PC-9 (cell line): ENCODE data around the gene PAIP1. TPM values are rescaled to one million over a fixed set of nuclear protein-coding genes. Genes with fewer than 3 reads are reported as not detected.

Experiments
- BruUV-seq: library from RNA; stranded (reverse); fragments of 400-500 nt; replicated peaks from 2 replicates; lab custom pipeline; 2021; lab: Mats Ljungman, UMichigan
- CTCF ChIA-PET: fragments of 300-600 bp; sonication (Branson Sonifier 250); formaldehyde crosslinking; loops from one replicate; lab custom pipeline; 2022; ENCODE audit warnings: antibody characterized with exemption; lab: Charles Lee
- POLR2A ChIA-PET: fragments of 300-600 bp; sonication (Branson Sonifier 250); formaldehyde crosslinking; loops from one replicate; lab custom pipeline; 2022; ENCODE audit warnings: antibody characterized with exemption; ENCODE audit not compliant: unreplicated experiment; lab: Charles Lee
- DNase-seq, 2 experiments: peaks; one replicate each; pipeline versions ENCODE4 v3.0.0 to v3.0.0-alpha.2; 2015 to 2022; ENCODE audit warnings: mixed read lengths in 1 of 2
- H2AFZ ChIP-seq: fragments of 200-600 bp; sonication (generic); 2 replicates; pipeline ENCODE4 v1.8.1; 2017; ENCODE audit warnings: antibody characterized with exemption
- H3F3A ChIP-seq: fragments of 200-600 bp; sonication (generic); 2 replicates; pipeline ENCODE4 v1.8.1; 2017; ENCODE audit warnings: antibody characterized with exemption, mild to moderate bottlenecking, low read depth; ENCODE audit not compliant: insufficient read depth
- H3K27ac ChIP-seq: fragments of 200-600 bp; sonication (generic); 2 replicates; pipeline ENCODE4 v1.6.1; 2016; ENCODE audit warnings: mixed run types
- H3K27me3 ChIP-seq: fragments of 200-600 bp; sonication (generic); 2 replicates; pipeline ENCODE4 v1.6.1; 2016; ENCODE audit warnings: low read depth, mixed run types; ENCODE audit not compliant: insufficient read depth
- H3K36me3 ChIP-seq: fragments of 200-600 bp; sonication (generic); 2 replicates; pipeline ENCODE4 v1.6.1; 2016; ENCODE audit warnings: low read depth, mixed run types
- H3K4me1 ChIP-seq: fragments of 200-600 bp; sonication (generic); replicated peaks from 2 replicates; pipeline ENCODE4 v1.6.1; 2016; ENCODE audit warnings: mixed run types; ENCODE audit not compliant: insufficient read depth
- H3K4me2 ChIP-seq: fragments of 200-600 bp; sonication (generic); 2 replicates; pipeline ENCODE4 v1.6.1; 2017; ENCODE audit warnings: mixed run types
- H3K4me3 ChIP-seq: fragments of 200-600 bp; sonication (generic); 2 replicates; pipeline ENCODE4 v1.6.1; 2016; ENCODE audit warnings: mixed run types
- H3K79me2 ChIP-seq: fragments of 200-600 bp; sonication (generic); 2 replicates; pipeline ENCODE4 v1.6.1; 2017; ENCODE audit warnings: low read depth, mixed run types
- H3K9me2 ChIP-seq: fragments of 200-600 bp; sonication (generic); 2 replicates; pipeline ENCODE4 v1.8.1; 2017; ENCODE audit warnings: mild to moderate bottlenecking; ENCODE audit not compliant: insufficient read depth
- H3K9me3 ChIP-seq: fragments of 200-600 bp; sonication (generic); 2 replicates; pipeline ENCODE4 v1.8.1; 2016; ENCODE audit warnings: low read depth; ENCODE audit not compliant: insufficient read depth
- H4K20me1 ChIP-seq: fragments of 200-600 bp; sonication (generic); 2 replicates; pipeline ENCODE4 v1.8.1; 2017; ENCODE audit not compliant: insufficient read depth
- CTCF ChIP-seq: fragments of 200-600 bp; sonication (generic); conservative IDR thresholded peaks from 2 replicates; pipeline ENCODE4 v1.6.1; 2017; ENCODE audit warnings: mixed run types, antibody characterized with exemption, mild to moderate bottlenecking, moderate library complexity
- EZH2 ChIP-seq: fragments of 200-600 bp; sonication (generic); IDR thresholded peaks from 2 replicates; pipeline ENCODE4 v1.8.0; 2017; ENCODE audit warnings: antibody characterized with exemption, low read depth
- intact Hi-C: fragments of 100-400 bp; cut with micrococcal nuclease; formaldehyde crosslinking; loops from one replicate; pipeline ENCODE4 v1.10.0; 2022; ENCODE audit not compliant: unreplicated experiment
- total RNA-seq: library from RNA; stranded (reverse); gene quantifications from 2 replicates; pipeline ENCODE4 v1.2.3, GENCODE V29; 2021

Gene PAIP1
- total RNA-seq, 1 experiment from 2014 or later = 191 TPM

GRCh38 chr5:43515678-43516048, 41.2 kb downstream of the PAIP1 start:
- intact Hi-C loops = loop anchor here (1.0 to 10.0 kb wide), 6 partner anchors 32 to 449 kb away; partner anchors contain the start of genes HMGCS1, NNT and TMEM267
- Histone ChIP-seq H3K9me3 (no peaks in the 10 kb centered on the region), H3K36me3 (no peaks in the 10 kb centered on the region), H3K27ac (peak overlapping the region; percentile 72), H3K79me2 (peaks cover 29% of the 10 kb centered on the region), H3K4me1 (peaks cover 22% of the 10 kb centered on the region), H2AFZ (peak overlapping the region; percentile 98), H3K4me3 (peak overlapping the region; percentile 73), H3F3A (peaks cover 13% of the 10 kb centered on the region), H3K4me2 (peak overlapping the region; percentile 80), H4K20me1 (no peaks in the 10 kb centered on the region), H3K9me2 (0 out of 2 replicates have a peak, but pooled peaks cover 5% of the 10 kb centered on the region), H3K27me3 (no peaks in the 10 kb centered on the region)
- ChIA-PET CTCF (no interaction called here), POLR2A (interaction anchor here (0.6 to 1.6 kb wide), 4 partner anchors 87 to 395 kb away, joined by 3 to 9 read pairs (median 6); partner anchors contain the start of genes HMGCS1, NNT and ZNF131)
- TF ChIP-seq EZH2 (no peak), CTCF (no peak)
- no peak for DNase-seq
- no TSS peak for BruUV-seq

- H3K9me3 ChIP-seq = no peaks in the 10 kb centered on the region
- TSS peak; percentile 93 for BruUV-seq
- intact Hi-C loops = loop anchor here (1.0 to 10.0 kb wide), 6 partner anchors 32 to 448 kb away; partner anchors contain the start of genes HMGCS1, NNT and TMEM267
- no peaks in the 10 kb centered on the region for H4K20me1 ChIP-seq
- peak within 1 kb of the TSS; percentile 72 for H3K27ac ChIP-seq
- H3K36me3 ChIP-seq = no peaks in the 10 kb centered on the region
- no peak for TF ChIP-seq EZH2
- 0 out of 2 replicates have a peak, but pooled peaks have one; percentile 15 for TF ChIP-seq CTCF
- peaks cover 9% of the 10 kb centered on the region for H3F3A ChIP-seq
- 0 out of 2 replicates have a peak, but pooled peaks cover 5% of the 10 kb centered on the region for H3K9me2 ChIP-seq
- ChIA-PET POLR2A (interaction anchor here (0.5 to 1.6 kb wide), 10 partner anchors 8 to 1546 kb away, joined by 3 to 10 read pairs (median 4); partner anchors contain the start of genes HMGCS1, NNT, TMEM267 and ZNF131), CTCF (interaction anchor here (1.0 kb wide), 1 partner anchor 31 kb away, joined by 11 read pairs; the partner anchor contains the start of gene TMEM267)
- no peaks in the 10 kb centered on the region for H3K27me3 ChIP-seq
- H2AFZ ChIP-seq = peak within 1 kb of the TSS; percentile 98
- peak within 1 kb of the TSS; percentile 73 for H3K4me3 ChIP-seq
- H3K4me2 ChIP-seq = peak within 1 kb of the TSS; percentile 80
- H3K4me1 ChIP-seq = peaks cover 22% of the 10 kb centered on the region
- peaks cover 29% of the 10 kb centered on the region for H3K79me2 ChIP-seq
- peak; percentile 99 to 100 for DNase-seq
Measured at GRCh38 chr5:43514816-43515677, 41.8 kb downstream of the PAIP1 start, which contains the start of gene C5orf34. C5orf34 (minus strand) TSS chr5:43515148; CDS start chr5:43509339, 5,809 bp downstream.

GRCh38 chr5:43514471-43514815, 42.4 kb downstream of the PAIP1 start:
- CTCF ChIA-PET = interaction anchor here (1.0 to 1.4 kb wide), 2 partner anchors 30 kb away, joined by 5 to 11 read pairs; partner anchors contain the start of gene TMEM267
- DNase-seq = peak in 1 of 2 experiments; percentile 55
- intact Hi-C loops = loop anchor here (2.0 to 10.0 kb wide), 2 partner anchors 200 to 448 kb away; partner anchors contain the start of gene HMGCS1

More at GRCh38 chr5:43514471-43514815, 42.4 kb downstream of the PAIP1 start:
- Histone ChIP-seq H3F3A (peaks cover 9% of the 10 kb centered on the region), H3K4me2 (peak overlapping the region; percentile 80), H3K4me1 (peaks cover 22% of the 10 kb centered on the region), H3K27ac (peak overlapping the region; percentile 72), H4K20me1 (no peaks in the 10 kb centered on the region), H3K4me3 (peak overlapping the region; percentile 73), H3K79me2 (peaks cover 29% of the 10 kb centered on the region), H2AFZ (peak overlapping the region; percentile 98), H3K27me3 (no peaks in the 10 kb centered on the region), H3K9me3 (no peaks in the 10 kb centered on the region), H3K36me3 (no peaks in the 10 kb centered on the region), H3K9me2 (0 out of 2 replicates have a peak, but pooled peaks cover 5% of the 10 kb centered on the region)
- TSS peak; percentile 93 for BruUV-seq
- POLR2A ChIA-PET = interaction anchor here (0.6 to 1.6 kb wide), 6 partner anchors 8 to 393 kb away, joined by 3 to 10 read pairs (median 8); partner anchors contain the start of genes HMGCS1, TMEM267 and ZNF131
- TF ChIP-seq EZH2 (no peak), CTCF (0 out of 2 replicates have a peak, but pooled peaks have one; percentile 23)
